HG03025 (cell line): Measurements from ENCODE around the gene KMT2D.
A peak's percentile ranks its signal among the peaks of the same experiment; 100 is the strongest.

Source experiments
- ATAC-seq: cut with Tn5 transposase; IDR thresholded peaks from one replicate; pipeline ENCODE4 v1.9.1; 2021; ENCODE audit warnings: mild to moderate bottlenecking, moderate library complexity; ENCODE audit not compliant: unreplicated experiment, low FRiP score

KMT2D gene

GRCh38 chr12:49060237-49061156, at the start of gene KMT2D:
Gene KMT2D, minus strand, starts transcription at chr12:49060794. Its CDS starts 5,470 bp downstream, at chr12:49055324.
- peak; percentile 43 for ATAC-seq

GRCh38 chr12:49109641-49110463, 49.3 kb upstream of the KMT2D start:
- no peak for ATAC-seq

GRCh38 chr12:49108958-49109404, 48.4 kb upstream of the KMT2D start:
- ATAC-seq: no peak

- ATAC-seq: no peak
Observed at GRCh38 chr12:49105504-49106084, 45.0 kb upstream of the KMT2D start.

- ATAC-seq: no peak
Observed at GRCh38 chr12:49104822-49105221, 44.2 kb upstream of the KMT2D start.

- ATAC-seq: no peak
Observed at GRCh38 chr12:49100380-49100779, 39.8 kb upstream of the KMT2D start.

GRCh38 chr12:49098703-49099102, 38.1 kb upstream of the KMT2D start:
- no peak for ATAC-seq

GRCh38 chr12:49098035-49098451, 37.4 kb upstream of the KMT2D start:
- ATAC-seq: no peak

- no peak for ATAC-seq
Observed at GRCh38 chr12:49097381-49097780, 36.8 kb upstream of the KMT2D start.

- ATAC-seq: no peak
Observed at GRCh38 chr12:49094975-49095365, 34.4 kb upstream of the KMT2D start.

- no peak for ATAC-seq
Observed at GRCh38 chr12:49094160-49094974, 33.8 kb upstream of the KMT2D start, which contains the start of gene DHH. Gene DHH, minus strand, starts transcription at chr12:49094801. Its CDS starts 289 bp downstream, at chr12:49094512.

GRCh38 chr12:49093792-49094159, 33.2 kb upstream of the KMT2D start:
- no peak for ATAC-seq

GRCh38 chr12:49092816-49093406, 32.3 kb upstream of the KMT2D start:
- ATAC-seq: no peak

GRCh38 chr12:49092086-49092815, 31.7 kb upstream of the KMT2D start:
- no peak for ATAC-seq

GRCh38 chr12:49091836-49092085, 31.2 kb upstream of the KMT2D start:
- no peak for ATAC-seq

GRCh38 chr12:49091056-49091835, 30.7 kb upstream of the KMT2D start:
- ATAC-seq: no peak

- no peak for ATAC-seq
Observed at GRCh38 chr12:49089821-49090773, 29.5 kb upstream of the KMT2D start.
